ENCODE data around the gene ANK3.

ANK3 gene

DNA sequence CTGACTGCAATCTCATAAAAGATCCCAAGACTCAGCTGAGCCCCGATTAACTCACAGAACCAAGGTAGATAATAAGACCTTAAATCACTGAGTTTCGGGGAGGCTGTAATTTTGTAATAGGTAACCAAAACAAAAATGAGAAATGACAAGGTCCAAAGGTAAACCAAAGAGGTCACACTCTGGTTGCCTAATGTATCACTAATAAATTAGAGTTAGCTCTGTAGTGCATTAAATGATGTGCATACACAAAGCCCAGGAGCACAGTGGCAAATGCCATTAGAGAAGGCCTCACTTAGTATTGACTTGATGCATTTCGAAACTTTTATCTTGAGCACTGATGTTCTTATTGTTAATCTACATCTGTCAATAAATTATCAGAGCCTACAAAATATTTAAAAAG is 245.6 kb downstream of the ANK3 start:
- in situ Hi-C loops (cut with MboI; ENCODE audit: low sequenced_read_pairs): no loop called here

DNA sequence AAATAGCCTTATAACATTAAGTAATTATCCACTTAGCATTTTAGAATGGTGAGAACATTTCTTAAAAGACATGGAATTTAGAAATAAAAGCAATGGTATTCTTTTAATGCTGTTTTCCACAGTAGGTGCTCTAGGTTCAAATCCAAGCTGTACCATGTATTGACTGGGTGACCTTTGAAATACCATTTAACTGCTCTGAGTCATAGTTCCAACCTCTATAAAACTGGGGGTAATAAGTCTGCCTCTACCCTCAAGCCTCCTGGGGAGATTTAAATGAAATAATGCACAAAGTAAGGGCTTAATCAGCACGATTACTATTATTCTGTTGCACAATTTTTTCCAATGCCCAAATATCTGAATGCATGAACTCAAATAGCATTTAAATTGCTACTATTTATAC is 246.9 kb downstream of the ANK3 start:
- in situ Hi-C loops (cut with MboI; ENCODE audit: low sequenced_read_pairs): no loop called here

DNA sequence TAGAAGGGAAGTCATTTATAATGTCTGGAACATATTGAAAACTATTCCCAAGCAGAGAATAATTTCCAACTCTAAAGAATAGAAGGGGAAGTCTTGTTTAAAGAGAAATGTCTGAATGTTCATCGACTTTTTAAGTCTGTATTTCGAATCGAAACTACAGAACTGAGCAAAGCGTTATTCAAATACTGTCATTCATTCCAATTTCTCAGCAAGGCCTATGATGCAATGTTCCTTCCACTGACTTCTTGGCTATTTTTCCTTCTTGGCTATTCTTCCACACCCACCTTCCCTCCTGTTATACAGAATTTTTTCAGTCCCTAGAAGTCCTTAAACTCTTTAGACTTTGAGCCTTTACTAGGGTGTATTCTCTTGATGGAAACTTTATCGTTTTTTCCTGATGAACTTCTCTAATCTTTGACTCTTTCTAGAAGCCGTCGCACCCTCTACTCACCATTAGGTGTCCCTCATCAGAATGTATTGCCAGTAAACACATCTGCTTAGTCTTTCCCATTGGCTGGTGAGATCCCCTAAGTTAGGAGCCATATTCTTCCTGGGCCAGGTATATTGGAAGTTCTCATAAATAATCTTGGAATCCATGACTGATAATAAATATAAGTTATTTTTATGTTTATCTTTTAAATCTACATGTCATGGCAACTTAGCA is 247.6 kb downstream of the ANK3 start:
- in situ Hi-C loops (cut with MboI; ENCODE audit: low sequenced_read_pairs): no loop called here

DNA sequence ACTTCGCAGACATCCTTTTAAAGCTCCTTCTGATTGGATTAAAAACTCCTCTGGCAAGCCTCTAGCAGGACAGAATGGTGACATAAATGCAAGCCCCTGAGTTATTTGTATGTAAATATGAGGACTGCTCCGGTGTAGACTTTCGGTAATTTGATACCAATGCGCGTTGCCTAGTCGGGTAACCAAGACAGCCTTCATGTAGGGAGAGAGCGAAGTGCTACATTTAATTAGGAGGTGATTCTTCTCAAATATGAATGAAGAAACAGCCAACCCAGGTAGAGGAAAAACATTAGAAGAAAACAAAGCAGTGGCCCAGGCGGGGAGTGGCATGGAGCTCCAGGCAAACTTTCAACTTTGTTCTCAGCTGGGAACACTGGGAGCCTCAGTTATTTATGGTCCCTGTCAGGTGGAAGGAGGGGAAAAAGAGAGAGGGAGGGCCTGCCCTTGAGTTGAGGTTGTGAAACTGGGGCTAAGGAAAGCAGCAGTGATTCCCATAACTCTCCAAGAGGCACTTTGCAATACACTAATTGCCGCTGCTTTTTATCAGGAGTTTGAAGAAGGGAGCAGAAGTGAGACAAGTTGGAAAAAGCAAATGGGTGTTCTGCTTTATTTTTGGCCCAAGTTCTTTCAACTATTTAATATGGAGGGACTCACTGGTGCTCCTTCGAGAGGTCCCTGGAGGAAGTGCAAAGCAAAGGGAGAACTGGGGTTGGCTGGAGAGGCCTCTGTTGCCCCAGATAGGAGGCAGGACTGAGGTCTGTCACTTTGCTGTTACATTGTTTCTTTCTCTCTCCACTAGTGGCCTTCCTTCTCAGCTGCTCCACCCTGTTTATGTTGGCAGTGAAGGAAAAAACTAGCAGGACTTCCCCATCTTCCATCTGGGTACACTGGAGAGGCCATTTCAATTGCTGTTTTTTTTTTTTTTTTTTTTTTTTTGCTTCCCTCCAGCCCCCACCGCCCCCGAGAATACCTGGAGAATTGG is 248.7 kb downstream of the ANK3 start:
- in situ Hi-C loops (cut with MboI; ENCODE audit: low sequenced_read_pairs): no loop called here

DNA sequence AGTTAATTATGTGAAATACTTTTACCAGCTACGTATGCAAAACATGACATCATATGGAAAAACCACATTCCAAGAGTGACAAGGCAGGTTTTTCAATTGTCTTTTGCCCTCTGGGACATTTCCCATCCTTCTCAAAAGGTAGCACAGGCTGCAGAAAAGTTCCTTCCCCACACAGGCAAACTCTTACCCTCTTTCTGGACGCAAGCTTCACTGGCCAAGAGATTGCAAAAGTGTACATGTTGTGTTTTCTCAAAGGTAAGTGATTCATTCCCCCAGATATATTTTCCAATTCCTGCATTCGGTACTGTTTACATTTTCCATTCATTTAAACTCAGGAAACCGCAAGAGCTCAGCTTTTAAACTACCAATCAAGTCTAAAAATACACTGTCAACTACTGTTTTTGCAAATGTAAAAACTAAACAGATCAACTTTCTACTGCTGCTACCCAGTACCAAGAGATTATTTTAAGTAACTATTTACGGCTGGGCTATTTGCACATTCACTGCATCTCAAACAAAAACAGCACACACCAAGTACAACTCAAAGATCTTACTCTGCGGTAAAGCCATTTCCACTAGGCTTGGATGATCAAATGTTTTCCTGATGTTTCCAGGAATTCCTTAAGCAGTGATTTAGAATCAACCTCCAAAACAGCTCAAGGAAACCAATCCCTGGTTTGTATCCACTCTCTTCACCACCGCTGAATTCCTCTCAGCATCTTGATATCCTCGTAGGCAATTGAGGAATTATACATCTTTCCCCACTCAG is 249.7 kb downstream of the ANK3 start:
- in situ Hi-C loops (cut with MboI; ENCODE audit: low sequenced_read_pairs): no loop called here

DNA sequence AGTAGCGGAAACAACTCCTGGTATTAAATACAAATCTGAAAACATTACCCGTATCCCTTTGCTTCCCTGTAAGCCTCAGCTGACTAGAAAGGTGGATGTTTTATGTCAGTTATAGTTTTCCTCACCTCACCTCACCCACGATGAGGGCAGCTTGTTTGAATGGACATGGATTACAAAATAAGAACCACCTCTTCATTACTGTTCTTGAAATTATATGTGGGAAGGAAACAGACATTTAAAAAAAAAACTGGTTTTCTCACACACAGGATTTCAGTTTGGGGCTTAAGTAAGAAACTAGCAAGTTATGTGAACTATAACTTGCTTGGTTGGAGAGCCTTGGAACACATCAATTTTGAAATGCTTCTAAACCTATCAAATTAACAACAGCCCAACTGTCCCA is 250.4 kb downstream of the ANK3 start:
- in situ Hi-C loops (cut with MboI; ENCODE audit: low sequenced_read_pairs): no loop called here

DNA sequence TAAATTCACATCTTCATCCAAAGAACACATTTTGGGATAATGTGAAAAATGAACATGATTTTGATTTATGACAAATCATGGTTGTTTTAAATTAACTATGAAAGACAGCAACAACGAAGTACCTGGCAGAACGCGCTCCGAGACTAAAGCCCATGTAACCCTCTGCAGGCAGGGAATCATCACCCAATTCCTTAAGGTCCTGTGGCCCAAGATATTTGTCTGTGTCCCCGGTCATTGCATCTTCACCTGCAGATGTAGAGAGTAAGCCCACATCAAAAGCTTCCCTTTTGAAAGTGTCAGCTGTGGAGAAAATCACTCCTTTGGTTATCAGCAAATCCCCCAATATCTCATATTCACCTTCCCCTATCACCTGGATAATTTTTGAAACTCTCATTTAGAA is 250.8 kb downstream of the ANK3 start:
- in situ Hi-C loops (cut with MboI; ENCODE audit: low sequenced_read_pairs): no loop called here

DNA sequence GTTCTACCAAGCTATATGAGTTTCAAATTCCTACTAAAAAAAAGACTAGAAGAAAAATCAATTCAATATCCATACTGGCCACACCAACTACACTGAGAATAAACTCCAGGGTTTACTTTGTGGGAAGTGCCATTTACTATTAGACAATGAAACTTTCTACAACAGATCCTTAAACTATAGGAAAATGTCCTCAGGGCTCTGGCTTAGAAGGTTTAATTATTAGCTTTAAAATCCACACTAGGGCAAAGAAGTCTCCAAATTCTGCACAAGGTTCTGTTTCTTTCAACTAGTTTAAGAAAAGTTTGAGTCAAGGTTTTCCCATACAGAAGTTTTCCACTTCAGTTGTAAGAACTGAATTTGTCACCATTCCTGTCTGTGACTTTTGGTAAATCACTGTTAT is 251.6 kb downstream of the ANK3 start:
- in situ Hi-C loops (cut with MboI; ENCODE audit: low sequenced_read_pairs): no loop called here

DNA sequence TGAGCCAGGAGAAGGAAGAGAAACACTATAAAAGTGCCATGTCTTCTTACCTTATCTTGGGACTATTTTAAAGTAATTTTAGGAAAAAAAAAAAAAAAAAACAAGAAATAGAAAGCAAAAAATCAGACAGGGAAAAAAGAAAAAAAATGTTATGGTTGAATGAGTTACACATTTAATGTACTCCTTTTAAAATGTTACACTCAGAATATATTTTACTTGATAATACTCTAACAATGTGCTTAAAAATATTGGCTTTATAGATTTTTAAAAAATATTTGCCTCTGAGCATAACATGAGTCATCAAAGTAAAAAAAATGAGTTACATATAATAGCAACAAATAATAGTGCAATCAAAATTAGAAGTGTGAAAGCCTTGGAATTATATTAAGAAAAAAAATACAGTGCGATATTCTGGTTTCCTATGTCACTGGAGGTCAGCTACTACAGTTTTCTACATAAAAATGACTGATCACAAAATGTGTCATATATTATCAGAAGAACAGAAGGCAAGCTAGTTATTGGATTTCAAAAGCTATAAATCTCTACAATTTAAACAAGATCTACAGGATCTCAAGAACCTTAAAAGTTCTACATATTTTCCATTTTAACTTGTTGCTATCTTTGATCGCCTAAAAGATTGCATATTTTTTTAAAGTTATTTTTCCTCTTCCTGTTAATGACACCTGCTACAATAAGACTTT is 252.2 kb downstream of the ANK3 start:
- in situ Hi-C loops (cut with MboI; ENCODE audit: low sequenced_read_pairs): no loop called here

DNA sequence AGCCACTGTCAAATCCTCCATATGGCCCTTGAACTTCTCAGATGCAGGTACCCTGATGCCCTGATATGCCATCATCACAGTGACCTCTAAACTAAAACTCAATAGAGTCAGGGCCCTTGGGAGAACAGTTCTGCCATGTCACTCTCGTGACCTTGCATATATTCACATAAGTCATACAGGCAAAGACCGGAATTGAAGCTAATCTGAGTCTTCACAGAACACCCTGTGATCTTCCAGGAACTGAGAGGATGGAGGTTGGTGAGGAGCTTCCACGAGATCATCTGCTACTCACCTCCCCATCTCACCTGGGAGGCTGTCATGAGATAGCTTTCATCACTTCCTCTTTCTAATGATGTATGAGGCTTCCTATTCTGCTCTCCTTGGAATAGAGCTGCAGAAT is 254.7 kb downstream of the ANK3 start:
- in situ Hi-C loops (cut with MboI; ENCODE audit: low sequenced_read_pairs): no loop called here

DNA sequence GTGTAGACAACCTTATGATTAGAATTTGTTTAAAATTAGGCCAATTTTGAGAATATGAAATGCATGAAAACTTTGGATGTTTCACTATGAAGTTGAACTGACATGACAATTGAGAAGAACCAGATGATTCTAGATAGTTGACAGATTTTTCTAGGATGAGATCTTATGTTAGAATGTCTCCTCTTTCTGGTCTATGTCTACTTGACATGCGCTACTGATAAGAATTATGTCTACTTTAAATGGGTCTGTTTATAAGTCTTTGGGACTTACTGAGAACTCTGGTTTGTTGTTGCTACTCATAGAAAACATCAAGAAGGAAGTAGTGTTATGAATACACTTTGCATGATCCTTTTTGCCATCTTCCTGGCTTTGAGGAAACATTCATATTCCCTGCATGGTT is 255.1 kb downstream of the ANK3 start:
- in situ Hi-C loops (cut with MboI; ENCODE audit: low sequenced_read_pairs): no loop called here

DNA sequence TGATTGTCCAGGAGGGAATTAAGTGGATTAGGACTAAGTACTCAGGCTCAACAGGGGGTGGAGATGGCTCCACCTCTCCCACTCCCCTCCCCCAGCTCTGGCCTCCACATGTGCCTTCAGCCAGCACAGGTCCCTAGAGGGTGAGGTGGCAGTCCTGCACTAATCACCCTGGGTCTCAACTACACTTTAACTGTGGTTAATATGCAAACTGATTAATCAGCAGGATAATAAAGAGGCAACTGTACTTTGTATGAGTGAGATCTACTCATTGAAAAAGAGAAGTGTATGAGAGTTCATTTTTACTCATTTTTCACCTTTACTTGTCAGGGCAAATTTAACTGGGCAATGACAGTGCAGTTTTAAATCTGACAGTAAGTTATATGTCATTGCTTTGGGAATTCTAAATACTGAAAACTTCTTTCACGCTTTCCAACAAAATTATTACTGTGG is 259.5 kb downstream of the ANK3 start:
- in situ Hi-C loops (cut with MboI; ENCODE audit: low sequenced_read_pairs): no loop called here

DNA sequence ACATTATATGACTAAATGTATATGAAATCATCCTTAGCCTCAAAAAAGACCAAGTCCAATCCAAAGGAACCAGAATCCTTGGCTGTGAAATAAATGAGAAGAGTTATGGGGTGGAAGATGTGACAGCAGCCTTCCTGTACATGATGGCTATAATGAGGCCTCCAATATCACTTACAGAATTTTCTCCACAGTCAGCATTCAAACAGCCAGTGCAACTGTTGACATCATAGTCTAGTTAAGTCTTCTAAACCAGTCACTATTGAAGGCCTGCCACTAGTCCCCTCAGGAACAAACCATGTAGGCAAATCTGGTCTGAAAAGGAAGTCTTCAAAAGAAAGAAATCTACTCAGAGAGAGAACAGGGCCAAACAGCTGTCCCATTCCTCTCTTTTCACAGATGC is 263.8 kb downstream of the ANK3 start:
- in situ Hi-C loops (cut with MboI; ENCODE audit: low sequenced_read_pairs): no loop called here

DNA sequence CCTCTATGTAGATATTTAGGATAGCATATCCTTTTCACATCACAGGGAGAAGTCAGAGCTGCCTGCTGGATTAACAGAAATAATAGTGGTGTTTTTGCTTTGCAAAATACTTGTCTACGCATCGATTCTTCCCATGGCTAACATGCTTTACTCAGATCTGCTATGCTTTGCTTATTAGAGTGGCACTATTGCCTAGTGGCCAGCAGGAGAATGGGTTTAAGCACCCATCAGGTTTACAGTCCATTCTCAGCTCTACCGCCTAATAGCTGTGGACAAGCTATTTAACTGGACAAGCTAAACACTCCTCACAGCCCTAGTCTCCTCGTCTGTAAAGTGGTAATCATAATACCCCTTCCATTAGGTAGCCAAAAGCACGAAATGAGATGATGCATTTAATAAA is 265.1 kb downstream of the ANK3 start:
- in situ Hi-C loops (cut with MboI; ENCODE audit: low sequenced_read_pairs): no loop called here

DNA sequence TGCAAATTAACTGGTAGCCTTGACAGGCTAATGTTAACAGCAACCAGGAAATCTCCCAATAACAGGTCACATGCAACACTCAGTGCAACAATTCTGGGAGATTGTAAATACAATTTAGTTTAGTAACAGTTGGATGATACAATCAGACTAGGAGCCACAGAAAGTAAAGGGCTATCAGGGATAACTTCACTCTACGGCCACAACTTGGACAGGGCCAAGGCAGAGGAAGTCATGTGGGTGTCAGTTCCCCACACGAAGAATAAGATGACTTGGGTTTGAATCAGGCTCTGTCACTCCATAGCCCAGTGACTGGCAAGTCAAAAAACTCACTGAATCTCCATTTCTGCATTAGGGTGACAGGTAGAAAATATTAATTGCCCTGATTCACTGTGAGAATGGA is 266.0 kb downstream of the ANK3 start:
- in situ Hi-C loops (cut with MboI; ENCODE audit: low sequenced_read_pairs): no loop called here

DNA sequence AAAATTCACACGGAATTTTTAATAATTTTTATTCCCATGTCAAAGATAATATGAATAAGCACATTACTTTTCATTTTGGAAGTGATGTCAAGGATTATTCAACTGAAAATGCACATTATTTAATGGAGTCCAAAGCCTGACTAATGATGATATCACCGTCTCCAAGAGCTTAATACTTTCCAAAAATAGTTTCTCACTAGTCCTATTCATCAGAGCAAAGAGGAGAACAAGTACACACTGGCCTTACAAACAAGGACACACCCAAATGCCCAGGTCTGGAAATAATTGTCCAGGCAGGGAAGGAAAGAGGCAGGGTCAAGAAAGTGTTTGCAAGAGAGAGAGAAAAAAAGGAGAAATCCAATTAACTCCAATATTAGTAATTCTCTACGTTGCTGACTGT is 266.5 kb downstream of the ANK3 start:
- in situ Hi-C loops (cut with MboI; ENCODE audit: low sequenced_read_pairs): no loop called here

DNA sequence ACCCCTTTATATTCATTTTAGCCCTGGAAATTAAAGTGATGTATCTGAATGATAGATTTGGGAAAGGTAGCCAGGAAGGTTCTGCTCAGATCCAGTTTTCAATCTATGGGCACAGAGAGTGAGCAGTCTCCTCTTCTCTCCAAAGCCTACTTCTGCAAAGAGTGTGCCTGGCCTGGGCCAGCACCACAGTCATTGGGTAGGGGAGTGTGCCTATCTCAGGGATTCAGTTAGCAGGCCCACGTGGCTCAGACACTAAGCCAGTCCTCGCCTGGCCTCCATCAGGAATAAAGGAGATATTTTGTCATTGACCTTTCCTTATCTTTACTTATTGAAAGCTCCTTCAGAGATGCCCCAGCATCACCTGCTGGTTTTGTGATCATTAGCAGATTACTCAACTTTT is 267.5 kb downstream of the ANK3 start:
- in situ Hi-C loops (cut with MboI; ENCODE audit: low sequenced_read_pairs): no loop called here

DNA sequence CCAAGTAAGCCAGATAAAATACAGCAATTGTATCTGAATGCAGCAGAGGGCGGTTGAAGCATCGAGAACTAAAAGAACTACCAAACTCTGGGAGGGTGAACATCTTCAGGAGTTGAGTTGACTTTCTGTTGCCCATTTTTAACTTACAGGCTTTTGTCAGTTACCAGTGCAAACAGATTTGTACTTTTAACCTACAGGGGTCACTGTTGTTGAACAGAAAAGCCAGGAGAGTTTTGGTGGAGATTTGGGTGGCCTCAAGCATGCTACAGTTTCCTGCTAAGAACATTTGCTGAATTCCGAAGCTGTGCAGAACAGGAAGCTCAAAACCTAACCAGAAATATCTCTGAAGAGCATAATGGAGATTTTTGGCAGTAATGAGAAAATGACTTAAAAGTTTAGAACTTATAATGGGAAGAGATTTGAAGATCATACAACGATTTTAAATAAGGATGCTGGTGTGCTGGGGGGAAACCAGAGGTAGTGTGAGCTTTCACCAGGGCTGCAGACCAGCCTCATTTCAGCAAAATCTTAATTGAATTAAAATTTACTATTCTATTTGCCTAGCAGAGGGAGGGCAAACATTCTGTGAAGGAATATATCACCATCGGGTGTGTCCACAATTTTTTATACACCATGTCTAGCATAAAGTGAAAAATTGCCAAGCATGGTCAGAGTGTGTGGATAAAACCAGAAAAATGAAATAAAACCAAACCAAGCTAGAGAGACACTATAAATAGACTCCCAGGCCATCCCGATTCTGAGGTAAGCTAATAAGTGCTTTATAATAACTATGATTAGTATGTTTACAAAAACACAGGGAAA is 274.7 kb downstream of the ANK3 start:
- in situ Hi-C loops (cut with MboI; ENCODE audit: low sequenced_read_pairs): no loop called here

DNA sequence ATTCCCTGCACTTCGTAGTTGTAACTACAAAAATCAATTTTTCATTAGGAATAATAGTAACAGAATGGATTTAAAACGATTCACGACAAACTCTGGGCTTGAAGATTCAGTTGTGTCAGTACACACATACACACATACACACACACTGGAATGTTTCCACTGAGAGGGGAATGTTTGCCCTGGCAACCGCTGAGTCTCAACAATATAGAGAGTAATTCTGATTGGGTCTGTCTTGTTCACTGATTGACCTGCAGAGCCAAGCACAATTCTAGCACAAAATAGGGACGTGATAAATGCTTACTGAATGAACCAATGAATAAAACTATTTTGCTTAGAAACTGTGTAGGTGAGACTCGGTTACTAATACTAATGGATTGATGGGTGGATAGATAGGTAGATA is 278.9 kb downstream of the ANK3 start:
- in situ Hi-C loops (cut with MboI; ENCODE audit: low sequenced_read_pairs): no loop called here

All from HL-60/S4 treated with retinoic acid at 250 ng/mL for 4 days and 3 days (cell line).